GM18907 (cell line): ENCODE measurements around the gene SNX24.
A peak's percentile ranks its signal among the peaks of the same experiment; 100 is the strongest.

ENCODE experiments used
- ATAC-seq: cut with Tn5 transposase; IDR thresholded peaks from one replicate; pipeline ENCODE4 v1.9.1; 2021; ENCODE audit warnings: mild to moderate bottlenecking, moderate library complexity; ENCODE audit not compliant: unreplicated experiment

SNX24 gene

DNA sequence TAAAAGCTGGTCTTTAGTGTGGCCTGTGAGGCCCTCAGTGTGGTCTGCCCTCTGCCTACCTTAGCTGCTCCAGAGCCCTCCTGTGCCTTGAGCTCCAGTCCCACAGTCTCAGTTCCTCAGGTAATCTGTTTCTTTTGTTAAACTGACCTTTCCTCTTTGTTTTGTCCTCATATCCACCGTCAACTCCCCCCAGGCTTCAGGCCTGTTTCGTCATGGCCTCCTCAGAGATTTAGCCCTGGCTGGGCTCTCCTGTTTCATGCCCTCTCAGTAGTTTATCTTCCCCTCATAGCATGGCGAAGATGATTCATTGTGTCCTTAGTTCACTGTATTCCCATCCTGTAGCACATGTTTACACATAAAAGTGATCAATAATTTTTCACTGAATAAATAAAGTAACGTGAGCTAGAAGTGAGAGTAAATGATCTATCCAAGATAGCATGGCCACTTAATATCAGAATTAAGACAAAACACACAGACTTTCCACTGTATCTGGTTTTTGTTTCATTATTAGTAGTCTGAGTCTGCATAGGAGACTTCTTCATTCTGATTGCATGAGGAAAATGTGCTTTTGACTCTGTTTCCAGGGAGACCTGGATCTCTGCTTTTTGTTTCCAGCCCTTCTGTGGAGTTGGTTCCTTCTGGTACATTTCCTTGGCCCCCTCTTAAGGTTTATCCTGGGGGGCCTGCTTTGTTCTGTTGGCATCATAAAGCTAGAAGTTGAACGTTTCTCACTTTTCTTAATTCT is 70.5 kb downstream of the SNX24 start:
- ATAC-seq = peak; percentile 98

DNA sequence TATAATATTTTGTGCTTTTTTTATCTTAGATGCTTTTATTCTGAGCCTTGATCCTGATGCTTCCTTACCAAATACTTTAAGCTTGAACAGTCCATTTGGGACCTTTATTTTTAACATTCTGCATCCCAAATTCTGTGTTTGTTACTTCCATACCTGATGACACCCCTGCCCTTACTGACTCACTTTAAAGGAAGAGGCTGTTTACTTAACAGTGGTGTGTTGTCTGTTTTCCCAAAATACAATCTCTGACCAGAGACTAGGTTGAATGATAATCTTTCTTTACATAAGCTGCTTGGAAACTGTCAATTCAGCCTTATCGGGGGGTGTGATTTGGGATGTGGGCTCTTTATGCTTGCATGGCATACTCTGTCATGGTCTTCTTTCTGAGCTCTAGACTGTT is 71.1 kb downstream of the SNX24 start:
- no peak for ATAC-seq

DNA sequence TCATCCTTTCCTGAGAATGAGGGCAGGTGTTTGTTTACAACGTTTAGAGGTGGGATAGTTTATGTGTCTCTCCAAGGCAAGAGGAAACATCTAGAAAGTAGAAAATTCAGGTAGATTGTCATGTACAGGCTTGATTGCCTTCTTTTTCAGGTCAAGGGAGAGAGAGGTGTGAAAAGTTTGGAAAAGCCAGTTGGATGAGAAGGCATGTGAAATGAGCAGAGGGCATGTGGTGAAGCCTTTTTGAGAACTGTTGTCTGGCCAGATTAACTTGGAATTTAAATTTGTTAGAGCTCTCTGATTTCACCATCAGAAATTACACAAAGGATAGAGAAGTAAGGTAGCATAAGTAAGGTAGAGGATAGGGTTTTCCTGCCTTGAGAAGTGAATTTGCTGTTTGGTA is 74.6 kb downstream of the SNX24 start:
- no peak for ATAC-seq

DNA sequence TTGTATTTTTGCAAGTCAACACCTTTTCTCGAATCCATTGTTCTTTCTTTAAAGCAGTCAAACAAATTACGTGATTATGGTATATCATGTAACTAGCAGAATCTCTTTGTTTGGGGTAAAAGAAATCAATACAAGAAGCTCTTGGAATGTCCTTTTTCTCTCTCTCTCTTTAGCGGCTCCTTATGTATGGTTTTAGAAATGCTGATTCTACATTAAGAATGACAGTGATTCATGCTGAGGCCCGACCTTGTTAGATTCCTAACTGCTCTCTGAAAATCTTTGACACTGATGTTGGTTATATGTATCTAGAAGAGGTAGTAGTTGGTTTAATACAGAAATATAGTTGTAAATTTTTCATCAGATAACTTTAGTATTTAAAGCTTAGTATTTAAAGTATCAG is 76.4 kb downstream of the SNX24 start:
- ATAC-seq = no peak

DNA sequence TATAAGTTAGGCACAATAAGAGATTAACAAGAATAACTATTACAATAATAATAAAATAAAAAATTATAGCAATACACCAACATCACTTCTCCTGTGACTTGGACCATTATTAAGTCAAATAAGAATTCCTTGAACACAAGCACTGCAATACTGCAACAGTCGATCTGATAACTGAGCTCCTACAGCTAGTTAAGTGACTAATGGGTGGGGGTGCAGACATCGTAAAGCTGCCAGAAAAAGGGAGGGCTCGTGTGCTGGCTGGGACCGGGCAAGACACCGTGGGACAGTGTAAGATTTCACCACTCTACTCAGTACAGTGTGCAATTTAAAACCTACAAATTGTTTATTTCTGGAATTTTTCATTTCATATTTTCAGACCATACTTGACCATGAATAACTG is 78.8 kb downstream of the SNX24 start:
- ATAC-seq = no peak

DNA sequence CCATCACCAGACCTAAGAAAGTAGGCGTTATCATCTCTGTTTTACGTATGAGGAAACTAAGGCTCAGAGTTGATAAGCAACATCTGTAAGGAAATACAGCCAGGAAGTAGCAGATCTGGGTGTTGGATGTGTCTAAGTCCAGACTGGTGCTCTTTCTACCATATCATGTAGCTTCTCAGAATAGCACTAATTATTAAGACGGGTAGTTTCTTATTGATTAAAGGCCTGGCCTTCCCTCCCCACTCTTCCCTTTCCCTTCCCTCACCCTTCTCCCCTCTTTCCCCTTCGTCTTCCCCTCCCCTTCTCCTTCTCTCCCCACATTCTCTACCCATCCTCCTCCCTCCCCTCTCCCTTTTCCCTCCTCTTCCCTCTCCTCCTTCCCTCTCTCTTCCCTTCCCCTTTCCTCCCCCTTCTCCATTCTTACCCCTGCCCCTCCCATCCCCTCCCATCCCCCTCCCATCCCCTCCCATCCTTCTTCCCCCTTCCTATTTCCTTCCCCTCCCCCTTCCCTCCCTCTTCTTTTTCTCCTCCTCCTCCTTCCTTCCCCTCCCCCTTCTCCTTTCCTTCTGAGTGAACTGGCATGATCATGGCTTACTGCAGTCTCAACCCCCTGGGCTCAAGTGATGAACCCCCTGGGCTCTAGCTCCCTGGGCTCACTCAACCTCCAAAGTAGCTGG is 79.4 kb downstream of the SNX24 start:
- no peak for ATAC-seq

DNA sequence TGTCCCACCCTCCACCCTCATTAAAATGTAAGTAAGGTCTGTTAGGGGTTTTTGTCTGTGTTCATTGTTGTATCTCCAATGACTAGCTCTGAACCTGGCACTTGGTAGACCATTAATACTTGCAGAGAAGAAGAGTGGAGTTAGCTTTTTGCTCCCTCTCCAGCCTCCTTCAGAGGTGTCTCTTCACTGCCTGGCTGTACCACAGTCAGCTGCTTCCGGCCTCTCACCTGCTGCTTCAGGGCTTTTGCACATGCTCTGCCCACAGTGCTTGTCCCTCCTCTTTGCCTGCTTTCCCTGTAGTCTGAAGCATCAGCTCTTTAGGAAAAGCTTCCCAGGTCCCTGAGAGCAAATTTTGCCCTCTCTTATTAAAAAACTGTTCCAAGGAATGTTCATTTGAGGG is 83.6 kb downstream of the SNX24 start:
- ATAC-seq = no peak

DNA sequence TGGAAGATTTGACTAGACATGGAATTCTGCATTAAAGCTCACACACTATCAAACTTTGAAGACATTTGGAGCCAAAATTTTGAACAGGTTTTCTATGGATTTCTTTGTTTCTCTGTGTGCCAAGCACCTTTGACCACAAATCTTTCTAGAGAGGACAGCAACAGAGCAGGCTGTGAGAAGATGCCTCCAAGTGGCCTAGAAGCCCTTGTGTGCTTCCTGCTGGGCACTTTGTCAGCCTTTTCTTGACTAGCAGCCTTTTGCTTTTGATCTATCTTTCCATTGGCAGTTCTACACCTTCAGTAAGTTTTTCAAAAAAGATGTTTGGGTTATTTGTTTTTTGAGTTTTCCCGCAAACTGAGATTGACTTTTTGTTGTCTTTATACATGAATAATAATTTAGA is 84.6 kb downstream of the SNX24 start:
- no peak for ATAC-seq

DNA sequence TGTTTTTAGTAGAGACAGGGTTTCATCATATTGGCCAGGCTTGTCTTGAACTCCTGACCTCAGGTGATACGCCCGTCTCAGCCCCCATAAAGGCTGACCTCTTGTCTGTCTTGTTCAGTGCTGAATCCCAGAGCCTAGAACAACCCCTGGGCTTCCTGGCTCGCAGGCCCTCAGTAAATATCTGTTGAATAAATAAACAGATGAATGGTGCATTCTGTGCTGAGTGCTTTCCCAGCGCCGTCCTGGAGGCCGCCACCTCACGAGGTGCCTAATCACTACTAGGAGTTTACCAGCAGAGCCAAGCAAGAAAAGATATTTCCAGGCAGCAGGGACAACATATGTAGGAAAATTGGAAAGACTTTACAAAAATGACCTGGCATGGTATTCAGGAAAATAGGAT is 88.5 kb downstream of the SNX24 start:
- ATAC-seq = no peak

DNA sequence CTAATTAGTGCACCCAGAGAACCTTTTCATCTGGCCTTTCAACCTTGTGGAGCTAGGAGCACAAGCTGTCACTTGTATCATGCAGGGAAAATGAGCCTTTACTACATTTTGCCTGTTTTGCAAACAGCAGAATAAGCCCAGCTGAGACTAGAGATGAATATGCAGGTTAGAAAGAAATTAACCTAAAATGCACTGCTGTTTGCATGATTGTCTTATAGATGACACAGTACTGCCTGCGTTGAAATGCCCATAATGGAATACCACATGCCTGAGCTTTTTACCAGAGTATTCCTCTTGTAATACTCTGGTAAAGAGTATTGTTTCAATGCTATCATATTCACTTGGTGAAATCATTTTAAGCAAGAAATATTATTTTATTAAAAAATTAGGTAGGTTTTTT is 90.7 kb downstream of the SNX24 start:
- no peak for ATAC-seq

DNA sequence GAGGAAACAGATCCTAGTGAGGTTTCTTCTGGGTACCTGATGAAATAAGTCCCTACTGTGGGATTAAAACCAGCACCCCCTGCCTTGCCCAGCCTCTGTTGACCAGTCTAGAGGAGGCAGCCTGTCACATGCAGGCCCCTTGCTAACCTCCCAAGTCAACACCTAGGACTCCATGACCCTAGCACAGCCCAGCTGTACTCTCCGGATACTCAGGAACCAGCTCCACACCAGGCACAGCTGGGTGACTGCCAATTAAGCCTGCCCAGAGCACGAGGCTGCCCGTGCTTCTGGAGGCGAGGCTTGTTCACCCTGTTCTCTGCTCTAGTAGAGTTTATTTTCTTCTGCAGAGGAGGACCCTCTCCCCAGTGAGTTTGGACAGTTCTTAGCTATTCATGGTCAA is 92.5 kb downstream of the SNX24 start:
- no peak for ATAC-seq

DNA sequence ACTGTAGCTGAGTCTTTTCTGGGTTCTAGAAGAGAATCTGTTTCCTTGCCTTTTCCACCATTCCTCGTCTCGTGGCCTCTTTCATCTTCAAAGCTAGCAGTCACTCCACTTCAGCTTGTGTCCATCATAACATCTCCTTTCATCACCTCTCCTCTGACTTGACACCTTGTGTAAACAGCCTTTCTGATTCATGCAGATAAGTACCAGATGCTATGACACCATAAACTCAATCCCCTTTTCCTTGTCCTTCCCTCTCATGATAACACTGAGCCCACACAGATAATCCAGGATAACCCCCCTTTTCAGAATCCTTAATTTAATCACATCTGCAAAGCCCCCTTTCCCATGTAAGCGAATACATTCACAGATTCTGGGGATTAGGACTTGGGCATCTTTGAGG is 95.5 kb downstream of the SNX24 start:
- no peak for ATAC-seq

DNA sequence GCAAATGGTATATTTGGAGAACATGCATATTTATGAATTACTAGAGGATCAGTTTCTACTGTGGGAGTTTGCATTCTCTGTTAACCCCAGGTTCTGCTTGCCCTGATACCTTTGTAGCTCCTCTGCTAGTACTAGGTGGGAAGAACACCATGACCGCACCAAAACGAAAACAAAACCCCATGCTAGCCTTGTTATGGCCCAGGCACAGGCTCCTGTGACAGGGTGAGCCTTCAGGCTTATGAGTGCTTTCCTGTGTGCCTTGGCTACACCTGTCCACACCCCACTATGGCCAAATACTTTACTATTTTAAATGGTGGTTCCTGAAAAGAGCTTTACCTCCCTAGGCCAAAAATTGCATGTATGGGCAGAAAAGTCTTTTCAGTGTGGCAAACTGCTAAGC is 96.3 kb downstream of the SNX24 start:
- ATAC-seq = no peak

DNA sequence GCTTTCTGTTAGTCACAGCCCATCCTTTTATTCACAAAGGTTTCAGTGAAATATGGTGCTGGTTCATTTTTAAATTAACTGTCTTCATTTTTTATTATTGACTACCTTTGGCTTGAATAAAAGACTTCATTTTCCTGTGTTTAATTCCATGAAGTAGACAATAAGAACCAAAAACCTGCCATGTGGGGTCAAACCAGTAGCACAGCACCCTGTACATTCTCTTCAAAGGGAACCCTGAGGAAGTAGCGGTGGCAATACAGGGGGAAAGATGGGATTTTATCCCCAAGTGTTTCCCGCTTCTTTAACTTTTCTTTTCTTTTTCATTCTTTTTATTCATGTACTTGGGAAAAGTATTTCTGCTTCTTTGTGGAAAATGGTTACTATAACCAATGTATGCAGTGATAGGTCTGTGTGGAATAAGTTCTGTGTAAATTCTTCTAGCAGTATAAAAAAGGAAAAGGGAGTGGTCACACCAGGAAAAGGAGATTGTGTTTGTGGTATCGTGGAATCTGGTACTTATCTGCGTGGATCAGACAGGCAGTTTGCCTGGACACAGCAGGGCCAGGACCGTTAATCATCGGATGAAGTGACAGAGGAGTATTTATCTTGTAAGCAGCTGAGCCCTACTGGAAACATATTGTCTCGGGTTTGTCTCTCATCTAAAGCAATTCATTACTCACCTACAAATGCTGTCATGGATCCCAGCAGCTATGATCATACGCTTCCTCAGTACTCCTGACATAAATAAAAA is 96.9 kb downstream of the SNX24 start:
- no peak for ATAC-seq

DNA sequence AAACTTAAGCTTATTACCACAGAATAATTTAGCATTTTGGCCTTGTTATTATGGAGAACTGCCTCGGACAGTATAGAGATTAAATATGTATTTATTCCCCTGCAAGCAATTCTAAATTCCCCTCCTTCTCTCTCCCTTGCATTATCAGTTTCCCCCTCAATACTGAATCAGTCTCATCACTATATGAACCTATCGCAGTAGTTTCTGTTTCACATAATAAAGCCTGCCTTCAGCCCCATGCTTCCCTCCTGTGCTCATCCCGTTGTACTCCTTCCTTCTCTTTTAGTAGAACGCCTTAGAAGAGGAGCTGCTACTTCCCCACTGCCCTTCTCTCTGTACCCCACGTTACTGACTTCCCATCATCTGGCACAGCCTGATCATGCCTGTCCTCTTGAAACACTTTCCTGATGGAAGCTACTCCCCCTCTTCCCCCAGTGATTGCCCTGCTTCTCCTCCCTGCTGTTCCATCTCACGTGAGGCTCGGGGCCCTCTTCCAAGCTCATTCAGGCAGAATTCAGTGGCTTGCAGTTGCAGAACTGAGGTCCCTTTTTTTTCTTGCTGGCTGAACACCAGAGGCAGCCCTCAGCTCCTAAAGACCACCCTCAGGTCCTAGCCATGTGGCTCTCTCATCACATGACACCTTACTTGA is 97.8 kb downstream of the SNX24 start:
- ATAC-seq = no peak

DNA sequence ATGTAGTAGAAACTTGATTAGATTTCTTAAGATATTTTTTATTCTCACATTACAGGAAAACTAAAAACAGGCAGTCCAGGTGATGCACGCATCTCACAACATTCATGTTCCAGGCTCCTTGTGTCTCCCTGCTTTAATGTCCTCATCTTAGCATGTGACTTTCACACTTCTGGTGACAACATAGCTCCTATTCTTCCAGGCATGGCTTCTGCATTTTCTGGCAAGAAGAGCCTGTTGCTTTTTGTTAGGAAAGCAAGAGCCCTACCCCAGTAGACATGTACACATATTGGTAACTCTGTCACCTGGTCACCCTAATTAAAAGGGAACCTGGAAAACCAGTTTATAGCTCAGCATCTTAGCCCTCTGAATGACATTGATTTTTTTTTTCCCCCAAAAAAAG is 98.6 kb downstream of the SNX24 start:
- ATAC-seq = no peak

DNA sequence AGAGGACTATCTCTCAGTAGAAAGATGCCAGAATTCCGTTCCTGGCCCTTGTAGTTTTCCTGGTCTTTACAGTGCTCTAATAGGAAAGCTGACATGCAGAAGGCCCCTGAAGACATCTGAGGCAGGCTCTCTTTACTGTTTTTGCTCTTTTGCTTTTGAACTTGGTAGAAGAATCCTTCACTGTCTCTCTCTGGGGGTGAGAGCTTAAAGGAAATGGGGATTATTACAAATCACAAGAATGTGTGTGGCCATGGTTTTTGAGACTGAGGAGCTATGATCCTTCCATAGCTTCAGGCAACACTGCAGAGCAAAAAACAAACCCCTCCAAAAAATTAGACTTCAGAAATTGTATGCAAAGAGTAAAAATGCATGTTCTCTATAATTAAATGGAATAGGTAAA is 102.0 kb downstream of the SNX24 start:
- ATAC-seq = no peak

DNA sequence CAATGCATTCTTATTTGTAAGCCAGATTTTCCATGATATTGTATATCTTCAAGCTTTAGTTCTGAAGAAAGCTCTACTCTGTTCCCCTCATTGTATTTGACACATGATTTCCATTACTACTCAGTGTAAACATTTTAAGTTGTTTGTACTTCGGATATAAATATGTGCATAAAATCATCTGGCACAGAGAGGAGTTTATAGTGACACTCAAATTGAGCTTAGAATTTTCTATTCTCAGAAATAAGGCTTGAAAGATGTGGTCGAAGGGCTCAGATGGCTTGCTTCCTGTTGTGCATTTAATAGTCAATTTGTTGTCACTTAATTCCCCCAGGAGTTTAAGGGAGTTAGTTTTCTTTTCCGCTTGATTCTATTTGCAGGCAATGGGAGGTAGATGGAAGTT is 102.4 kb downstream of the SNX24 start:
- peak; percentile 64 for ATAC-seq

DNA sequence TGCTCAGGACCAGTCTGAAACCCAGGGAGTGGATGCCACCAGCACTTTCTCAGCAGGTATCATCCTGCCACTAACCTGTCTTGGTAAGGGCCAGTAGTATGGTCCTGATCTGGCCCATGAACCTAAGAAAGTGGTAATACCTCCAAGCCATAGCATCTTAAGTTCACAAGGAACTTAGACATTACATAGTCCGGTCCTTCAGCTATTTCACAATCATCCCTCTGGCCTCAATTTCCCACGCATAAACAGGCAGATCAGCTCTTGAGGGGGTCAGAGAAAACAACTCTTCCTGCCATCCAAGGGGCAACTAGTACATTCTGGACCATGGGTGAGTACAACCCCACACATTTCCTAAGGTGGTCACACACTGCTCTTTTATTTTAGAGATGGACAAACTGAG is 102.9 kb downstream of the SNX24 start:
- ATAC-seq = no peak

DNA sequence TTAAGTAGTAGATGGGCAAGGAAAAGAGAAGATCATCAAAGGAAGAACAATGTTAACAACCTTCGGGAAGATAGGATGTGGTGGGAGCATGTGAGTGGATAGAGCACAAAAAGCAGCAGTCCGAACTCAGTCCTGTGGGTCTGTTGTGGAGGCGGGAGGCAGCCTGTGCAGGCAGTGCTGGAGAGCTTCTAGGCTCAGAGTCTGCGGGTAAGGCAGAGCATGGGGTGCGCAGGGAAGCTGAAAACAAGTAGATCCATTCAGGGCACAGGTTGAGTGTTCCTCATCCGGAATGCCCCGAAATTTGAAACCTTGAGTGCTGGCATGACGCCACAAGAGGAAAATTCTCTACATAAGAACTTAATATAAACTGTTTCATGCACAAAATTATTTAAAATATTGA is 106.2 kb downstream of the SNX24 start:
- ATAC-seq = no peak

DNA sequence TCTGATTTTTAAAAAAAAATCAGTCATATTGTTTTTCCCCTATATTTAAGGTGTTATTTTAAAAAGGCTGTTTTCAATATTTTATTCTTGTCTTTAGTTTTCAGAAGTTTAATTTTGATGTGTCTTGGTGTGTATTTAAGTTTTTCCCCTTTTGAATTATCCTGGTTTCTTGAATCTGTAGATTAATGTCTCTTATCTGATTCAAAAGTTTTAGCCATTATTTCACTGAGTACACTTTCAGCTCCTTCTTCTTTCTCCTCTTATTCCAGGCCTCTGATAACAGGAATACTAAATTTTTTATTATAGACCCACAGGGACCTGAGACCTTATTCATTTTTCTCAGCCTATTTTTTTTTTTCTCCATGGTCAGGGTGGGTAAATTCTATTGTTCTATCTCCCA is 109.3 kb downstream of the SNX24 start:
- ATAC-seq = no peak

DNA sequence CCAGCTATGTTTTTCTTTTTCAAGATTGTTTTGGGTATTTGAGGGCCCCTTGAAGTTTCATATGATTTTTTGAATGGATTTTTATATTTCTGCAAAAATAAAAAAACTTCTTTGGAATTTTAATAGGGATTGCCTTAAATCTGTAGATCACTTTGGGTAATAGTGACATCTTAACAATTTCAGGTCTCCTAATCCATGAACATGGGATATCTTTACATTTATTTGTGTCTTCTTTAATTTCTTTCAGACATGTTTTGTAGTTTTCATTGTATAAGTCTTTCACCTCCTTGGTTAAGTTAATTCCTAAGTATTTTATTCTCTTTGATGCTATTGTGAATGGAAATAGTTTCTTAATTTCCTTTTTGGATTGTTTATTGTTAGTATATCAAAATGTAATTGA is 112.0 kb downstream of the SNX24 start:
- no peak for ATAC-seq
